Testis (tissue), 3 donors: ENCODE measurements around the gene B3GAT1. TPM values are rescaled to one million over a fixed set of nuclear protein-coding genes. Genes with fewer than 3 reads are reported as not detected.

Source experiments
- DNase-seq: peaks from one replicate; pipeline ENCODE4 v3.0.0-alpha.2; 2019
- H3K27ac ChIP-seq, 2 donors: fragments of 200-600 bp; sonication (generic); one replicate each; pipeline ENCODE4 v1.5.1; 2019
- H3K27me3 ChIP-seq: fragments of 200-600 bp; sonication (generic); one replicate; pipeline ENCODE4 v1.5.1; 2019
- H3K36me3 ChIP-seq: fragments of 200-600 bp; sonication (generic); one replicate; pipeline ENCODE4 v1.5.1; 2017; ENCODE audit warnings: low read depth; ENCODE audit errors: missing control alignments
- H3K4me1 ChIP-seq: fragments of 200-600 bp; sonication (generic); one replicate; pipeline ENCODE4 v1.5.1; 2019
- H3K4me3 ChIP-seq, 2 donors: fragments of 200-600 bp; sonication (generic); one replicate each; pipeline ENCODE4 v1.5.1; 2017 to 2019
- H3K9me3 ChIP-seq: fragments of 200-600 bp; sonication (generic); one replicate; pipeline ENCODE4 v1.5.1; 2017
- POLR2A ChIP-seq: fragments of 450-650 bp; IDR thresholded peaks from one replicate; pipeline ENCODE4 v1.6.1; 2017; ENCODE audit warnings: antibody characterized with exemption, mild to moderate bottlenecking, moderate library complexity
- WGBS, 2 donors: methylation state at CpG; one replicate each; pipeline ENCODE4 v1.1.5; 2018; 5-methylcytosine and 5-hydroxymethylcytosine counted together
- intact Hi-C: fragments of 100-400 bp; cut with DNase I; formaldehyde crosslinking; loops from one replicate; pipeline ENCODE4 v1.15.1; 2023; ENCODE audit warnings: low total_unique reads
- polyA plus RNA-seq: library from polyadenylated mRNA; stranded (reverse); fragments of 350-450 nt; fragmentation: Illumina TruSeq; extraction: RNeasy Lipid Tissue Mini Kit (QIAGEN cat#74804); gene quantifications from one replicate; pipeline ENCODE4 v1.2.3, GENCODE V29; 2014; ENCODE audit warnings: low read depth, low replicate concordance; ENCODE audit not compliant: insufficient read depth
- total RNA-seq, 2 donors: library from RNA; depleted of rRNA; stranded (reverse); fragments of >200 nt; gene quantifications; one replicate each; pipeline ENCODE4 v1.2.3, GENCODE V29; 2016
- TF ChIP-seq, protein P1 (sequence below), 3 experiments: fragments of 450-650 bp in 2 of 3; fragments of 200-600 bp in 1 of 3; sonication (generic) in 1 of 3; IDR thresholded peaks; one replicate each; pipeline ENCODE4 v1.5.1; 2016 to 2019; ENCODE audit warnings: antibody characterized with exemption in 3 of 3, mild to moderate bottlenecking in 2 of 3, moderate library complexity in 1 of 3

Gene B3GAT1
- total and polyA plus RNA-seq, 3 donors from 2014 or later = 2.7 to 4.3 (median 3.0) TPM

DNA sequence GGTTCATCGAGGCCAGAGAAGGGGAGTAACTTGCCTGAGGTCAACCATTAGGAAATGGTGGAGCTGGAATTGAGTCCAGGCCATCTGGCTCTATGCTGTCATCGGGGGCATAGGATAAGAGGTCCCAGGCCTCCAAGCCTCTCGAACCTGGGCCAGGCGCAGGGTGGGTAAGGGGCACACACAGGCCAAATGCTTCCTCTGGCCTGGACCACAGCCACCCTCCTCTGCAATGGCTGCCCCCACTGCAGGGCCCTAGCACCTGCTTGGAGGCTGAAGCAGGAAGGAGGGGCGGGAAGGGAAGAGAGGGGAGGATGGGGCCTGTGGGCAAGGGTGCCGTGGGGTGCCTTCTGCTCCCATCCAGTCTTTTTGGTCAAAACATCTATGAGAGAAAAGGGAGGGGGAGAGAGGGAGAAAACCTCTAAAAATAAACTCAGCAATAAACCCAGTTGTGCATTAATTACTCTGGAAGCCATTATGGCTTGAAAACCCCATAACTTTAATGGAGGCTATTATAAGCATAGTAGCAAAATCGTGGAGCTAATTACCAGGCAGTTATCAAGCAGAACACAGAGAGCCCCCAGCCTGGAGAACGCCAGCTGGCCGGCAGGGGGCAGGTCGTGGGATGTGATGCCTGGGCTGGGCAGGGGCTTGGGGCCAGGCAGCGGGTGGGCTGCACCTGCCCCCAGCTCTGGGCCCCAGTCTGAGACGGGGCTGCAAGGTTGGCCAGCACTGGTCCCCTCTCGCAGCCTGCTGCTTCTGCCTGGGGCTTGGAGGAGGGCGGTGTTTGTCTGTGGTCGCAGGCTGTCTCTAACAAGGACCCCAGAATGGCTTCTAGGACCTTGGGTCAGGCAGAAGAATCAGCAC, 21.1 kb downstream of the B3GAT1 start:
- DNase-seq = no peak
- H3K4me1 ChIP-seq = no peaks in the 10 kb centered on the region
- no peak overlapping the region for H3K4me3 ChIP-seq
- WGBS, 2 donors = 64 to 67% methylated on average over 11 to 15 of the region's 15 CpGs
- no peaks in the 10 kb centered on the region for H3K27me3 ChIP-seq
- intact Hi-C loops = no loop called here
- no peak for TF ChIP-seq POLR2A
- TF ChIP-seq, protein P1, sequence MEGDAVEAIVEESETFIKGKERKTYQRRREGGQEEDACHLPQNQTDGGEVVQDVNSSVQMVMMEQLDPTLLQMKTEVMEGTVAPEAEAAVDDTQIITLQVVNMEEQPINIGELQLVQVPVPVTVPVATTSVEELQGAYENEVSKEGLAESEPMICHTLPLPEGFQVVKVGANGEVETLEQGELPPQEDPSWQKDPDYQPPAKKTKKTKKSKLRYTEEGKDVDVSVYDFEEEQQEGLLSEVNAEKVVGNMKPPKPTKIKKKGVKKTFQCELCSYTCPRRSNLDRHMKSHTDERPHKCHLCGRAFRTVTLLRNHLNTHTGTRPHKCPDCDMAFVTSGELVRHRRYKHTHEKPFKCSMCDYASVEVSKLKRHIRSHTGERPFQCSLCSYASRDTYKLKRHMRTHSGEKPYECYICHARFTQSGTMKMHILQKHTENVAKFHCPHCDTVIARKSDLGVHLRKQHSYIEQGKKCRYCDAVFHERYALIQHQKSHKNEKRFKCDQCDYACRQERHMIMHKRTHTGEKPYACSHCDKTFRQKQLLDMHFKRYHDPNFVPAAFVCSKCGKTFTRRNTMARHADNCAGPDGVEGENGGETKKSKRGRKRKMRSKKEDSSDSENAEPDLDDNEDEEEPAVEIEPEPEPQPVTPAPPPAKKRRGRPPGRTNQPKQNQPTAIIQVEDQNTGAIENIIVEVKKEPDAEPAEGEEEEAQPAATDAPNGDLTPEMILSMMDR (IDR thresholded peaks at IDR 0.05) = no peak
- no peaks in the 10 kb centered on the region for H3K9me3 ChIP-seq
- no peak overlapping the region for H3K27ac ChIP-seq
- H3K36me3 ChIP-seq = no peaks in the 10 kb centered on the region

DNA sequence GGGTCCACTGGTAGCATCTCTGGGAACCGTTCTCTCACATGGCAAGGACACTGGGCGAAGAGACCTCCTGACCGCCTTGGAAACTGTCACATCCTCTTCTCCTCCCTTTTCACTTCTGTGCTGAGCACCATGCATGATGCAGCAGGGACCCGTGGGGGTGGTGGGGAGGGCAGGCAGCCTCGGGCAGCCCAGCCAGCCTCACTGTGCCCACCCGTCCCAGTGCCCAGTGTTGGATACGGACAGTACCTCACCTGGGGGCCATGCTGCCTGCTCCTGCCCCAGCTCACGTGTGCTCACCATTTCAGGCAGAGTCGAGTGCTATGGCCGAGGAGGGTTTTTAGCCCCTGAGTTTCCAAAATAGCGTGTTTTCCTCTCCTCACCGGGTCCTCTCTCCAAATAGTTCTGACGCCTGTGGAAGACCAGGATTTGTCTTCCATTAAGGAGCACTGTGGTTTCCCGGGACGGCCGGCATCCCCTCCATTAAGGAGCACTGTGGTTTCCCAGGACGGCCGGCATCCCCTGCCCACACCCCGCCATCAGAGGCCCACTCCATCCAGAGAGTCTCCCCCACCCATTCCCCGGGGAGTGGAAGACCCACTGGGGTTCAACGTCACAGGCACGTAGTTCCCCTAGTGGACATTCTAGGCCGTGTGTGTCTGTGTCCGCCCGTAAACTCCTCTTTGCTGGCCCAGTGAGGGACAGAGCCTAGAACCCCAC, 22.4 kb downstream of the B3GAT1 start:
- no peaks in the 10 kb centered on the region for H3K36me3 ChIP-seq
- intact Hi-C loops = no loop called here
- TF ChIP-seq, protein P1 (IDR thresholded peaks at IDR 0.05) = no peak
- TF ChIP-seq POLR2A = no peak
- H3K27ac ChIP-seq = no peak overlapping the region
- DNase-seq = no peak
- whole genome bisulfite sequencing, 2 donors = 91% methylated on average over 14 to 25 of the region's 25 CpGs
- no peaks in the 10 kb centered on the region for H3K27me3 ChIP-seq
- no peak overlapping the region for H3K4me3 ChIP-seq
- H3K4me1 ChIP-seq = no peaks in the 10 kb centered on the region
- H3K9me3 ChIP-seq = no peaks in the 10 kb centered on the region

DNA sequence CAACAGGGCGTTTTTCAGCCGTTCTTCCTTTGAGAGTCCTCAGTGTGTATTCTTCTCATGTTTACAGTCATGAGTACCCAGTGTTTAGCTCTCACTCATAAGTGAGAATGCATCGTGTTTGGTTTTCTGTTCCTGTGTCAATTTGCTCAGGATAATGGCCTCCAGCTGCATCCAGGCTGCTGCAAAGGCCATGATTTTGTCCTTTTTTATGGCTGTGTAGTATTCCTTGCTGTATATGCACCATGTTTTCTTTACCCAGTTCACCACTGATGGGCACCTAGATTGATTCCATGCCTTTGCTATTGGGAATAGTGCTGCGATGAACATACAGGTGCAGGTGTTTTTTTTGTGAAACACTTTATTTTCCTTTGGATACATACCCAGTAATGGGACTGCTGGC, 23.5 kb downstream of the B3GAT1 start:
- intact Hi-C loops = no loop called here
- no peak overlapping the region for H3K27ac ChIP-seq
- no peaks in the 10 kb centered on the region for H3K4me1 ChIP-seq
- 94% methylated on average over 4 of the region's 4 CpGs for WGBS, 2 donors
- no peaks in the 10 kb centered on the region for H3K9me3 ChIP-seq
- TF ChIP-seq, protein P1 (IDR thresholded peaks at IDR 0.05) = no peak
- TF ChIP-seq POLR2A = no peak
- no peak for DNase-seq
- H3K36me3 ChIP-seq = no peaks in the 10 kb centered on the region
- no peaks in the 10 kb centered on the region for H3K27me3 ChIP-seq
- no peak overlapping the region for H3K4me3 ChIP-seq

DNA sequence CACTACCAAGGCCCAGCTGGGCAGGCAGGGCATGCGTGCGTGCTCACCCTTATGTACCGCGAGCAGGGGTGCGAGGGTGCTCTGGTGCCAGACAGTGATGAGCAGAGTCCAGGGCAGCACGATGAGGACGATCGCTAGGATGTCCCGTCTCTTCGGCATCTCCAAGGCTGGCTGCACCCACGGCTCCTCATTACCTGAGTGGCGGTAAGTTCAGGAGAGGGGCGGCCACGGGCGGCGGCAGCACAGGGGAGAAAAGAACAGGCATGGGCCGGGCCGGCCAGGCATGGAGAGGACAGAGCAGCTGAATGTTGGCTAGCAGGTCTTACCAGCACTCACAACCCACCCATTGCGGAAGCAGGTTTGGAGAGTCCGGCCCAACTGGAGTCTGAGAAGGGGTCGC, 24.5 kb downstream of the B3GAT1 start:
- WGBS, 2 donors = 93 to 94% methylated on average over 19 to 21 of the region's 21 CpGs
- TF ChIP-seq, protein P1 (IDR thresholded peaks at IDR 0.05) = no peak
- TF ChIP-seq POLR2A = no peak
- Histone ChIP-seq H3K4me3 (no peak overlapping the region), H3K27me3 (no peaks in the 10 kb centered on the region), H3K27ac (no peak overlapping the region), H3K9me3 (no peaks in the 10 kb centered on the region), H3K4me1 (no peaks in the 10 kb centered on the region), H3K36me3 (no peaks in the 10 kb centered on the region)
- intact Hi-C loops = no loop called here
- no peak for DNase-seq
